Left renal cortex interstitium (tissue), 4 donors: ENCODE results near the gene TMEM178B. TPM values are rescaled to one million over a fixed set of nuclear protein-coding genes. Genes with fewer than 3 reads are reported as not detected.

Source experiments
- DNase-seq, 4 donors: peaks; one replicate each; pipeline ENCODE4 v3.0.0-alpha.2; 2013; ENCODE audit warnings: low read depth in 4 of 4, low spot score in 2 of 4, missing footprints in 1 of 4
- polyA plus RNA-seq, 4 donors: library from polyadenylated mRNA; unstranded; fragments of 120-200 nt; gene quantifications; one replicate each; pipeline ENCODE4 v1.2.1, GENCODE V29; 2013; ENCODE audit not compliant: insufficient read length in 4 of 4

Gene TMEM178B
- polyA plus RNA-seq, 4 donors, result 0.26 to 0.55 (median 0.34) TPM

DNA sequence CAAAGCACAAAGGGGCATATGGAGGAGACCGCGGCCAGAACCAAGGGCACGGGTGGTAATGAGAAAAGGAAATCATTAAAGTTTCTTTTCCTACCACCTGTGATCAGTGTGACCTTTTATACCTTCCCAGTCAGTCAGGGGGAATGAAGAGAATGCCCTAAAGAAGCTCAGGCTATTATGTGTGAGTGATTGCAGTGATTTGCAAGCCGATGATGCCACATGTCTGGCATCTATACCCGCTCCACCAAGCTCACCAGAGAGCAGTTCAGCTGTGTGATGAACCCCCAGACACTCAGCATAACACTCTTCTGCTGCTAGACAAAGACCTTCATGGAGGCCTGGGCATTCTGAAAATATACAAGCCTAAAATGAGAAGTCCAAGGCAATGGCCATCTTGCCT lies 371.1 kb downstream of the TMEM178B start:
- DNase-seq, result no peak

DNA sequence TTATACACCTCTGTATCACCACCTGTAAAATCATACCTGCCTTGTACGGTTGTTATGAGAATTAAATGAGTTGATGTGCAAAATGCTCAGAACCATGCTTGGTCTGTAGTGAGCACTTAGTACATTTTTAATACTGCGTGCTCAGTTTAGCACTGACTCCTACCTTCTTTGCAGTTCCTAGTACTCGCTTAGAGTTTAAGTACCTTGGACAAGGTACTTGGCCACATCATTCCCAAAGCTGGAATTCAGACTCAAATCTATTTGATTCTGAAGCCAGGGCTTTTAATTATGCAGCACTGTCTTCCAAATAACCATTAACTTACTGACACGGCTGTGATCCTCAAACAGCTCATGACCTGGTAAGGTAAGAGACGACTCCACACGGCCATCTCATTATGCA lies 377.4 kb downstream of the TMEM178B start:
- DNase-seq, result no peak

- no peak for DNase-seq
Measured at GRCh38 chr7:141452911-141453310, 379.0 kb downstream of the TMEM178B start.

DNA sequence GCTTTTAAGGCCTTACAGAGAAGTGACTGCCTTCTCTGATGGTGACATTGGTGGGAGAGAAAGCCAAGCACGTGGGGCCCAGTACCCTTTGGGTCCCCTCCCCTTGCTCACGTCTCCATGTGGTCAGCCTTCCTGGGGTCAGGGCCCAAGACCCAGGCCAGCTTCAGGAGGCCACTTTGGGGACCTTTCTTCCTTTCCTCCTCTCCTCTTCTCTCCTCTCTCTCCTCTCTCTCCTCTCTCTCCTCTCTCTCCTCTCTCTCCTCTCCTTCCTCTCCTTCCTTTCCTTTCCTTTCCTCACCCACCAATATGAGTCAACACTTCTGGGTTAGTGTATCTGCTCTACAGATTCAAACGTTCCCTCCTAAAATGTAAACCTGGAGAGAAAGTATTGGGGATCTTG lies 380.5 kb downstream of the TMEM178B start:
- no peak for DNase-seq

GRCh38 chr7:141455723-141456122 lies 381.9 kb downstream of the TMEM178B start:
- DNase-seq, result no peak

- no peak for DNase-seq
Measured at GRCh38 chr7:141456298-141456697, 382.4 kb downstream of the TMEM178B start.

GRCh38 chr7:141456711-141457110 lies 382.8 kb downstream of the TMEM178B start:
- DNase-seq, result no peak

DNA sequence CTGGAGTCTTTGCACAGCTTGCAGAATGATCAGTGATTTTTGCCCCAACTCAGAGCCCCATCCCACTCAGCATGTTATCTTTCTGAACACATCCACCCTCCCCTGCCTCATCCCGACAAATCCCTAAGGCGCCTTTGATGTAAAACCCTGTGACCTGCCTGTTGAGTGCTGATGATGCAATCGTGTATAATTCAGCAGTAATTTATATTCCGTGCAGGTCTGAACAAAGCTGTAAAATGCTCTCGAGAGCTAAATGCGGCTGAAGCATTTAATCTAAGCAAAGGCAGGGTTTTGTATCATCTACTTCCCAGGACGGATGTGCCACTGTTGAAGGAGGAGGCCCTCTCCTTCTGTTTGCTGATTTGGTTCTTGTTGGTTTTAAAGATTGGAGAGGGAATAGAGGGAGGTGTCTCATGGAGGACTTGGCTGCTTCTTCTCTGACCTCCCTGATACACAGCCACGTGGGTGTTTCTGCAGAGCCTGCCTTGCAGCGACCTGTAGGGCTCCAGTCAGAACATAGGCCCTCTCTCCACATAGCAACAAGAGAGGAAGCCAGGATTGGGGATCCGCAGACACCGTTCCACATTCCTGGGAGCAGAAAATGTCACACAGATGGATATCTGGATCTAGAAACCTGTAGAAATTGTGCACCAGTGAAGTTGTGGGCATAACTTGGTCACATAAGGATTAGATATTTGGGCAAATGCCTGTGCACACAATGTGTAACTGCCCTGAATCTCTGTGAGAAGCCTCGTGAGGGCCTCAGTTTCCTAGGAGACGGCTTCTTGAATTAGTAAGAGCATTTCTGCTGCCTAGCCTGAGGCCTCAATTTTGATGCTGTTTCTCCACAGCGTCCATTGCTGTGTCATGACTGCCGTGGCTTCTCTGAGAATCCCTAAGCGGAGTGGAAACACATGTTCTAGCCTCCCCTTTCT lies 387.2 kb downstream of the TMEM178B start:
- no peak for DNase-seq

DNA sequence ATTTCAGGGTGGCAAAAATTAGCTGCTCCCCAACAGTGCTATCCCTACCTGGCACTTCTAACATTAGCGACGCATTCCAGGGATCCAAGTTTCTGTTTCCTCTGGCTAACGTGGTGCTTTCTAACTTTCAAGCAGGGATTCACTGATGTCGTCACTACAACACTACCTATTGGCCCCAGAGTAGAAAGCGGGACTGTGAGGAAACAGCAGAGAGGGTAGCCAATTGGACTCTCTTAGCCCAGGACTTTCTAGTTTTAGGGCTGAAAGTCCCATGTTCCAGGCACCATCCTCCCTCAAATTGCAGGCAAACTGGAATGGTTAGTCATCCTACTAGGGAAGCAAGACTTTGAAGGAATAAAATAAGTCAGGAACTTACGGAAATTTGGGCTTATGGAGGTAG lies 388.1 kb downstream of the TMEM178B start:
- no peak for DNase-seq

- no peak for DNase-seq
Measured at GRCh38 chr7:141462958-141463357, 389.1 kb downstream of the TMEM178B start.

DNA sequence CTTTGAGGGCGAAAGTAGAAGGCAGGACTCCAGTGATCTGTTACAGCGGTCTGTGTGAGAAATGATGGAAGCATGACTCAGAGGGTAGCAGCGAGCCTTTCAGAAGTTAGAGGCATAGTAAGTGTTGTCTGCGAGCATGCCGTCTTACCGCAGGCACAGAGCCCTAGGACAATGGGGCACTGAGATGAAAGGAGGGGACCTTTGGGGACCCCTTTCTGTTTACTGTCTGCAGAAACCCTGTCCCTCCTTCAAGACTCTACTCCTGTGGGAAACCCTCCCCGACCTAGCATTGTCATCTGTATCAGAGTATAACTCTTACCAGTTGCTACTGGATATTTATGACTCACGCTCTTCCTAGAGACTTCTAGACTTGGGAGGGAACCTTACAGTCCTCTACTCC lies 390.1 kb downstream of the TMEM178B start:
- no peak for DNase-seq

- no peak for DNase-seq
Measured at GRCh38 chr7:141464551-141464950, 390.7 kb downstream of the TMEM178B start.

DNA sequence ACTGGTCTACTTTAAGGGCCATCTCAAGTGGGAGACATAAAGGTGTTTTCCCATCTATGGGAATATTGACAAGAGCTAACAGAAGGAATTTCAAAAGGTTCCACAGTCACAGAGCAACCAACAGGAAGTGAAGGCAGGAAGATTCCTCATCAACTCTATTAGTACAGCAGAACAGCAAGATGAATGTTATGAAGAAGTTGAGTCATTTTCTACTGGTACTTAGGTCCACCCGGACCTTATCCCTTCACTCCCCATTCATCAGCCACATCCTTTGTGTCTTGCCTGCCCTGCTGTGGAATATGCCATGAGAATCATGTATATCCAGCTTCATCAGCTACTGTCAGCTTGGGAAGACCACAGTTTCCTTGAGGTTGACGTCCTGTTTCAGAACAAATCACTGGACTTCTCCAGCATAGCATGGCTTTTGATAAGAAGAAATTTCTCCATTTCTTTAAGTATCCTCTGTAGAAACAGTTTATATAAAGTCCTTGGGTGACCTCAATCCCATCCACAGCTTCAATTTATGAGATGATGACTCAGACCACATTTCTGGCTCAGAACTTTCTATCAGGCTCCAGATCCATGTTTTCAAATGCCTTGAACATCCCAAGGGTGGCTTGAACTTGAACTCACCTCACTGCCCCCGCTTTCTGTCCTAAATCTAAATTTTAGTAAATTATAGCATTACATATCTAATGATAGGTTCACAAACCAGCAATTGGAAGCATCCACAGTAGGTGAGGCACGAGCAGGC lies 392.5 kb downstream of the TMEM178B start:
- DNase-seq, result no peak

DNA sequence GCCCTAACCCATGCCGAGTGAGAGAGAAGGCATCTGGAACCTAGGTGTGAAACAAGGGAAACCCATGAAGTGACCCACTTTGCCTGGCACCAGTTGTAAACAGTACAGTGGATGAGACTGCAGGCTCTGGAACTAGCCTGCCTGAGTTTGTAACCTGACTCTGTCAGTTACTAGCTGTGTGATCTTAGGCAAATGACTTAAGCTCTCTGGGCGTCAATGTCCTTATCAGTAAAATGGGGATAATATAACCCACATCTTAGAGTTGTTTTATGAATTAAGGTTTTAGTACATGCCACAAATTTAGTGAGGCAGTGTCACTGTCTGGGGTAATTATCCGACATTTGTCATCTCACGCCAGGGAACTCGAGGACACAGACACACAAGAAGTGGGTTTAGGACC lies 394.5 kb downstream of the TMEM178B start:
- no peak for DNase-seq

- DNase-seq, result no peak
Measured at GRCh38 chr7:141475679-141476078, 401.8 kb downstream of the TMEM178B start.

- no peak for DNase-seq
Measured at GRCh38 chr7:141477865-141478264, 404.0 kb downstream of the TMEM178B start.

DNA sequence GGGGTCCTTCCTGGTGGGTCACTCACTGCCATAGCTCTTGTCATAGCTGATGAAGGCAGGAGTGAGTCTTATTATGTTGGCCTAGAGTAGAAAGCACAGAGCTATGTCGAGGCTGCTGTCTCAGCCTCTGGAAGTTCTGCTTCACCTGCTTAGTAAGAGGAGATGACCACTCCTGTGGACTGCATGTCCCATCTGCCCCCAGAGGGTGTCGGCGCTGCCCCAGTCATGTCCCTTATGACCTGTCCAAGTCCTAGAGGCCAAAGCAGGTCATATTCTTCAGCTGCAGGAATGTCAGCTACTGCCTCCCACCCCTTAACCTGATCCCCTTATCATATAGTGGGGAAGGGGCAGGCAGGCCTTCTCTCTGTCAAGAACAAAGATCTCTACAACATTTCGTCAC lies 405.0 kb downstream of the TMEM178B start:
- no peak for DNase-seq

- no peak for DNase-seq
Measured at GRCh38 chr7:141480953-141481352, 407.1 kb downstream of the TMEM178B start.

DNA sequence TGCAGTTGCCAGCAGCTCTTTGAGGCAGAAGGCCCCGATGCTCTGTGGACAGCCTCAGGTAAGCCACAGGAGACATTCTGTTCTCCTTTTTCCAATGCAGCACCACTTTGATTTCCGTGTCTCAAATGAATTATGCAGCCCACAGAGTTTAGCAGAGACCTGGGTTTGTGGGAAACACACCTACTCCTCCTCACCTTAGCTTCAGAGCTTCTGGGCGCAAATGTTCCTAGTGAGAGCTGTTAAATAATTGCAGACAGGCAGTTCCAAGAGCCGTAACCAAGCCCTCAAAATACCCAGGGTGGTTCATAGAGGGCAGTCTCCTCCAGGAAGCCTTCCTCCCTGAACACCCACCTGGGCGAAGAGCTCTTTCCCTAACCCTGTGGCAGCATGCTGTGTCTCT lies 408.1 kb downstream of the TMEM178B start:
- no peak for DNase-seq

DNA sequence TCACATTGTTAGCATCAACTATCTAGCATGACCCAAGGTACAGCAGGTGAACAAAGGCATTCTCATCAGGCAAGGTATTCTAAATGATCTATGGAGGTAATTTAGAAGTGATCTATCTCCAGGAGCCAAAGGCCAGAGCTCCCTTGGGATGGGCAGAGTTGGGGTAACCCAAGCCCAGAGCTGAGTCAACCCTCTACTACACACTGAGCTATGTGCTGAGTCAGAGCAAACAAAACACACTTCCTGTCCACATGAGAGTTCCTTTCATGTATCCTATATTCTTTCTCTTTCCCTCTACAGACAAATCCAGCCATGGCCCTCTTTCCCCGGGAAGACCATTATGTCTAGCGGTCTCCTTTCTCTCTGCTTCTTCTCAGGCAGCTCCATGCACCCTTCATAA lies 409.2 kb downstream of the TMEM178B start:
- DNase-seq, result no peak

DNA sequence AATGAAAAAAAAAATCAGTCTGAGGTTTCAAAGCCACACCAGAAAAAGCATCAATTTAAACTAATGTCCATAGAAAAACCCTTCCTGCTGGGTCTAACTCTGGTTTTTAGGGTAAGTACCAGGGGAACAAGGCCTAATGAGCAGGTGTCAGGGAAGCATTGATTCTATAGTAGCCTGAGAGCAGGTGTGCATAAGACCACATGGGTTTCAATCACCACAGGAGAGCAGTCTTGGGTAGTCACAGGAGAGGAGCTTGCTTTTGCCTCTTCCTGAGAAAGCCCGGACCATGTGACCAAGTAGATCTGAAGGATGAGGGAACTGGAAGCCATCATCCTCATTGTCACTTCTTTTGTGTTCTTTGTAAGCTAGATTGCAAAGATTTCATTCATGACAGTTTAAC lies 411.0 kb downstream of the TMEM178B start:
- no peak for DNase-seq

GRCh38 chr7:141486959-141487358 lies 413.1 kb downstream of the TMEM178B start:
- no peak for DNase-seq
